Choroid plexus epithelial cell (primary cell): Measurements from ENCODE around the gene GALNT17.
A peak's percentile ranks its signal among the peaks of the same experiment; 100 is the strongest.

Experiments
- DNase-seq: peaks from one replicate; pipeline ENCODE4 v3.0.0-alpha.2; 2010; ENCODE audit warnings: low read depth
- H3K4me3 ChIP-seq: 2 replicates; pipeline ENCODE4 v1.5.1; 2011; ENCODE audit warnings: low read depth, mild to moderate bottlenecking, control low read depth, low read length, moderate library complexity
- TF ChIP-seq, protein P1 (sequence below): conservative IDR thresholded peaks from 2 replicates; pipeline ENCODE4 v1.5.1; 2011; ENCODE audit warnings: low read depth, mild to moderate bottlenecking, control low read depth, inconsistent platforms, low read length, moderate library complexity

The GALNT17 gene

DNA sequence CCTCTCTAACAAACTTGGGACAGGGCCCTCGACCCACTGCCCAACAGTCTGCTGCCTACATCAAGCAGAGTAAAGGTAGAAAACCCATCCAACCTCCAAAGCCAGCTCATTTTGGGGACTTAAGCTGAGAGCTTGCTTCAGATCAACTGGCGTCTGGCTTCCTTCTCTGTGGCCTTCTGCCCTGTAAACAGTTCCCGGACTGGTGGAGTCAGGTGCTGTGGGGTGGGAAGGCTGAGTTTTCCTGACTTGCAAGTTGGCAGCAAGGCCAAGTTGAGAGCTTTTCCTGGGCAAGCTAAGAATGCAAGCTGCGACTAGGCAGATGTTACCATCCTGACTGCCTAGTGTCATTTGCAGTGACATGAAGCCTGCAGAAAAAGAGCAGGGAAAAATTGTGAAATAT lies 3.7 kb downstream of the GALNT17 start:
- H3K4me3 ChIP-seq = no peak overlapping the region
- TF ChIP-seq, protein P1, sequence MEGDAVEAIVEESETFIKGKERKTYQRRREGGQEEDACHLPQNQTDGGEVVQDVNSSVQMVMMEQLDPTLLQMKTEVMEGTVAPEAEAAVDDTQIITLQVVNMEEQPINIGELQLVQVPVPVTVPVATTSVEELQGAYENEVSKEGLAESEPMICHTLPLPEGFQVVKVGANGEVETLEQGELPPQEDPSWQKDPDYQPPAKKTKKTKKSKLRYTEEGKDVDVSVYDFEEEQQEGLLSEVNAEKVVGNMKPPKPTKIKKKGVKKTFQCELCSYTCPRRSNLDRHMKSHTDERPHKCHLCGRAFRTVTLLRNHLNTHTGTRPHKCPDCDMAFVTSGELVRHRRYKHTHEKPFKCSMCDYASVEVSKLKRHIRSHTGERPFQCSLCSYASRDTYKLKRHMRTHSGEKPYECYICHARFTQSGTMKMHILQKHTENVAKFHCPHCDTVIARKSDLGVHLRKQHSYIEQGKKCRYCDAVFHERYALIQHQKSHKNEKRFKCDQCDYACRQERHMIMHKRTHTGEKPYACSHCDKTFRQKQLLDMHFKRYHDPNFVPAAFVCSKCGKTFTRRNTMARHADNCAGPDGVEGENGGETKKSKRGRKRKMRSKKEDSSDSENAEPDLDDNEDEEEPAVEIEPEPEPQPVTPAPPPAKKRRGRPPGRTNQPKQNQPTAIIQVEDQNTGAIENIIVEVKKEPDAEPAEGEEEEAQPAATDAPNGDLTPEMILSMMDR = no peak
- DNase-seq = no peak

DNA sequence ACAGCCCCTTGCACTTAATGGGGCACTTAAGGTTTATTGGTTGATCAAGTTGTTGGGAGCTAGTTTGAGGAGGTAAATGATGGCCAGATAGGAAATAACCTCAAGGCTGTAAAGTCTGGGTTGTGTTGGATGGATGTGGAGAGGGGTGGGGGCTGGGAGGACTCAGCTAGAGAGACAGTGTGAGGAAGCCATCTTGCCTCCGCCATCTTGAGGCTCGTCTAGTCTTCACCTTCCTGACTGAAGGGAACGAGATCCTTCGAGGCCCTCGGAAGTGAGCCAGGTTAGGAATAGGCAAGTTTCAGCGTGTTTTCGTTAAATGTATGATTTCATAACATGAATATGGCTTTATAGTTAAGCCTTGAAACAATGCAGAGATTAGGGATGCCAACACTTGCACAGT lies 5.5 kb downstream of the GALNT17 start:
- TF ChIP-seq, protein P1 = no peak
- DNase-seq = no peak

DNA sequence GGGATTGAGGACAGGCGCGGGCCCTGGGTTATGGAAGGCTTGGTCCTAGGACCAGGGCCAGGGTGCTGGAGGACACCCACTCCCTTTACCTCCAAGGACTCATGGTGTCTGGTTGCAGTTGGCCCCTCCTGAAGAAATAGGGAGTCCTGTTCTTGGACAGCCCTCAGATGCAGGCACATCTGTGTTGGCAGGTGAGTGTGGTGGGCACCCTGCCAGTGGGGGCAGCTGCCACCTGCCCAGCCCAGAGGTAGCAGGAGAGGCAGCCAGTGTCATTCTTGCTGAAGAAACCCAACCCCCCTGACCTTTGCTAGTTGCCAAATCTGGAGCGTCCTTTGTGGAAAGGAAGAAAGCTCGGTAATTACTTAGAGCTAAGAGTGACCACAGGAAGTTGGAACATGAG lies 8.3 kb downstream of the GALNT17 start:
- no peak for DNase-seq
- TF ChIP-seq, protein P1 = no peak

More for the DNA sequence above, 5.5 kb downstream of the GALNT17 start:
- no peak overlapping the region for H3K4me3 ChIP-seq

DNA sequence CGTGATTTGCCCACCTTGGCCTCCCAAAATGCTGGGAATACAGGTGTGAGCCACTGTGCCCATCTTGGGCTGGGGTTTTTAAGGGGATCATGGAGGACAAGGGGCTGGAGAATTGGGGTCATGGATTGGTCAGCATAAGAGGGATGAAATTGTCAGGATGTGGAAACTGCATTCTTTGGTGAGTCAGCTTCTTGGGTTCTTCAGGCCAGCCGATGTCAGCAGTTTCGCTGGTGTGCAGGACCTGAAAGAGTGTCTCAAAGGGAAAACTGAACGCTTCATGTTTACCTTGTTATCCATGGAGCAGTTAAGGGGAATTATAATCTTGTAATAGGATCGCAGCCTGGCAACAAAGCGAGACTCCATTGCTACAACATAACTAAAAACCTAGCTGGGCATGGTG lies 13.0 kb downstream of the GALNT17 start:
- peak; percentile 7 for DNase-seq
- TF ChIP-seq, protein P1 = no peak
- H3K4me3 ChIP-seq = no peak overlapping the region

More for the DNA sequence above, 8.3 kb downstream of the GALNT17 start:
- no peak overlapping the region for H3K4me3 ChIP-seq

DNA sequence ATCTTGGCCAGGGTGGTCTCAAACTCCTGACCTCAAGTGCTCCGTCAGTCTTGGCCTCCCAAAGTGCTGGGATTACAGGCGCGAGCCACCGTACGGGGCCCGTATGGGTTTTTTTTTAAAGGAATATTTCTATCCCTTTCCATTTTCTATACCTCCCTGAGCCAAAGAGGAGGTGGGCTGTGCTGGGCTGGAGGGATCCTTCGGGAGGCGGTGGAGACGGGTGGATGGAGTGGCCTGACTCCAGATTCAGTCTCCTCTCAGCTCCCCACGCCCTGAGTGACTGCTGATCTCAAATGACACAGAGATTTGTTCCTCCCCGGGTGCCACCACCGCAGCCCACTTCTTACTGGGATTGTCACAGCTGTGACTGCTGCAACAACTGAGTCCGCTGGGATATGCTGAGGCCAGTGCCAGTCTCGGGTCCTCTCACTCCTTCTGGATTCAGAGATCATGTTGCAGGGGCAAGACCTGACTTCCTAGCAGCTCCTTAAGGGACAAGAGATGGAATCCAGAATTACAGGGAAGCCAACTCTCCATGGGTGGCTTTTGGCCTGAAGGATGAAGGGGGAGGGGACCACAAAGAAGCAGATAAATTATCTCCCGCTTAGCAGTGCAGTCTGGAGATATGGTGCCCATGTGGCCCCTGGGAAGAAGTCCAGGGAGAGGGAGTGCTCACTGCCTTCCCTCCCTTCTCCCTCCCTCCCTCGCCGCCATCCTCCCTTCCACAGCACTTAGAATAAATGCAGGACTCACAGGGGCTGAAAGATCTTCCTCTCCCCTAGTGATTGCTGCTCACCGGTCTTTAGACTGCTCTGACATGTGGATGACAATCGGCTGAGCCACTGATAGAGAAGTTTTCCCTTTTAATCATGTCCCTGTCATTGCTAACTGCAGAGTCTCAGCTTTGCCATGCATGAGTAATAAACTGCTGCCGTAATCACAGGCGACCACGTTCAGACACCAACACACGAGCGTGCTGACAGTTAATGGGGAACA lies 14.3 kb downstream of the GALNT17 start:
- TF ChIP-seq, protein P1 = no peak
- no peak overlapping the region for H3K4me3 ChIP-seq
- DNase-seq = no peak

DNA sequence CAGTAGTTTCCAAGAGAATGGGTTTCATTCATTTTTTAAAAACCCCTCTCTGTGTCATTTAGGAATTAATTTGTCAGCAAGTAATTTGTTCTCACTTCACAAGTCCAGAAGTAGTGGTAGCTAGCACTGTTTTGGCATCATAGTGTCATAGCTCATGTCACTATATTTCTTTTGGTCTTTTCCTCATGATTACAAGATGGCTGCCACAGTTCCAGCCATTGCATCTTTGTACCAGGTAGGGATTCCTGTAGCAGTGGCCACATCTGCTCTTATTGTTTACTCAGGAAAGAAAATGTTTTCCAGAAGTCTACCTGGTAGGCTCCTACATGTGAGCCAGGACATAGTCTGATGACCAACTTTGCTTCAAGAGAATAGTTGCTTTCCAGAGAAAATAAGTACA lies 16.2 kb downstream of the GALNT17 start:
- no peak for DNase-seq
- H3K4me3 ChIP-seq = no peak overlapping the region
- TF ChIP-seq, protein P1 = no peak
